Panc1 (cell line): Measurements from ENCODE around the gene PKP4. TPM values are rescaled to one million over a fixed set of nuclear protein-coding genes. Genes with fewer than 3 reads are reported as not detected.

ENCODE experiments used
- ATAC-seq: fragments of 200-7000 bp; cut with Tn5 transposase; 2 replicates; pipeline ENCODE4 v1.9.1; 2020; ENCODE audit warnings: mild to moderate bottlenecking, moderate library complexity
- BruUV-seq: library from RNA; stranded (reverse); fragments of 400-500 nt; replicated peaks from 2 replicates; lab custom pipeline; 2021; lab: Mats Ljungman, UMichigan
- CTCF ChIA-PET: fragments of 300-600 bp; sonication (Branson Sonifier 250); formaldehyde crosslinking; loops from one replicate; lab custom pipeline; 2022; ENCODE audit warnings: antibody characterized with exemption; lab: Charles Lee
- POLR2A ChIA-PET: fragments of 300-600 bp; sonication (Branson Sonifier 250); formaldehyde crosslinking; loops from one replicate; lab custom pipeline; 2022; ENCODE audit warnings: antibody characterized with exemption; lab: Charles Lee
- DNase-seq: peaks from one replicate; pipeline ENCODE4 v3.0.0-alpha.2; 2010; ENCODE audit warnings: low read depth, low spot score
- H3K27ac ChIP-seq: 2 replicates; pipeline ENCODE4 v1.5.1; 2011; ENCODE audit warnings: mild to moderate bottlenecking, low read length, inconsistent platforms
- H3K27me3 ChIP-seq: fragments of 200-500 bp; sonication (Bioruptor generic); 2 replicates; pipeline ENCODE4 v1.6.0; 2014; ENCODE audit warnings: low read length, inconsistent platforms; ENCODE audit not compliant: control insufficient read depth, insufficient read depth
- H3K36me3 ChIP-seq: fragments of 200-500 bp; sonication (Bioruptor generic); 2 replicates; pipeline ENCODE4 v1.5.1; 2014; ENCODE audit warnings: inconsistent platforms, mild to moderate bottlenecking, low read length, moderate library complexity; ENCODE audit not compliant: control insufficient read depth, insufficient read depth
- H3K4me1 ChIP-seq: 2 replicates; pipeline ENCODE4 v1.5.1; 2011; ENCODE audit warnings: inconsistent platforms, mild to moderate bottlenecking, low read length, moderate library complexity; ENCODE audit not compliant: control insufficient read depth, insufficient read depth
- H3K4me3 ChIP-seq, 2 experiments: 2 replicates each; pipeline ENCODE4 v1.5.1; 2011 to 2012; ENCODE audit warnings: low read depth in 2 of 2, low read length in 2 of 2, mild to moderate bottlenecking in 2 of 2, inconsistent platforms in 1 of 2, moderate library complexity in 1 of 2
- H3K9me3 ChIP-seq: fragments of 200-500 bp; sonication (Bioruptor generic); 2 replicates; pipeline ENCODE4 v1.5.1; 2014; ENCODE audit warnings: low read depth, mild to moderate bottlenecking, inconsistent platforms, low read length, moderate library complexity; ENCODE audit not compliant: control insufficient read depth, insufficient read depth
- POLR2AphosphoS5 ChIP-seq: IDR thresholded peaks from 2 replicates; pipeline ENCODE4 v1.6.1; 2012; ENCODE audit warnings: mild to moderate bottlenecking, low read depth, low read length, moderate library complexity
- SIN3A ChIP-seq: IDR thresholded peaks from 2 replicates; pipeline ENCODE4 v1.6.1; 2012; ENCODE audit warnings: low read depth, mild to moderate bottlenecking, low read length, moderate library complexity, borderline replicate concordance; ENCODE audit not compliant: insufficient read depth
- TCF7L2 ChIP-seq: IDR thresholded peaks from 2 replicates; pipeline ENCODE4 v1.6.1; 2011; ENCODE audit warnings: mild to moderate bottlenecking, low read depth, low read length, inconsistent platforms
- in situ Hi-C: cut with HindIII; loops from 2 replicates; pipeline ENCODE4 v1.10.0; 2016; ENCODE audit warnings: low sequenced_read_pairs, low pct_unique_long_range_greater_than_20kb
- intact Hi-C: fragments of 100-400 bp; cut with micrococcal nuclease; formaldehyde crosslinking; loops from one replicate; pipeline ENCODE4 v1.10.0; 2022; ENCODE audit not compliant: unreplicated experiment
- total RNA-seq: library from RNA; stranded (reverse); gene quantifications from one replicate; pipeline ENCODE4 v1.2.1, GENCODE V29; 2021; ENCODE audit not compliant: unreplicated experiment
- TF ChIP-seq, protein P1 (sequence below): fragments of 450-650 bp; IDR thresholded peaks from 2 replicates; pipeline ENCODE4 v1.5.1; 2017; ENCODE audit warnings: mild to moderate bottlenecking
- TF ChIP-seq, protein P2 (sequence below), 2 experiments: IDR thresholded peaks; 2 replicates each; pipeline ENCODE4 v1.6.1; 2011 to 2012; ENCODE audit warnings: low read depth in 2 of 2, control low read depth in 1 of 2, low read length in 1 of 2, mild to moderate bottlenecking in 1 of 2, moderate library complexity in 1 of 2; ENCODE audit not compliant: insufficient read depth in 1 of 2

PKP4 gene
- total RNA-seq, 1 experiment from 2014 or later: 81.7 TPM

DNA sequence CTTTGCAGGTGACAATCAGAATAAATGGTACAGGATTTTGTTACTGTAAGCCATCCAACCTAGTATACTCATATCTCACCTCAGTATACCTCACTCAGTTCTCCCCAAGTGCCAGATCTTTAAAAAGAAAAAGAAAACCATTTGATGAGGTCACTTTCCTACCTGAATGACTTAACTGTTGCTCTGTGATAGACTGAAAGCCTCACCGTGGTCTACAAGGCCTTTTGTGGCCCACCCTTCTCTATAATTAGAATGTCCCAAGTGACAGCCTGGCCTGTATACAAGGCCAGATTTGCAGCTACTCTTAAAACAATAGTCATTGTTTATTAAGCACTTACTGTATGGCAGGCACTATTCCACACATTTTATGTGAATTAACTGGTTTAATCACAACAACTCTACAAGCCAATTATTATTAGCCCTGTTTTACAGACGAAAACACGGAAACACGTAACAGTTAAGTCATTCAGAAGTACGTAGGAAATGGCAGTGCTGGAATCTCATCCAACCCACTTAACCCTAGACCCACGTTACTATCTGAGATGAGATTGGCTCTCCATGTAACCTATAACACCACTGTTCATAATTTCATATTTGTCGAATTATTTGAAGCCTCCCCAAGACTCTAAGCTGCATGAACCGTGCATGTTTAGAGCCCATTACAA lies 28.3 kb downstream of the PKP4 start:
- TF ChIP-seq SIN3A (no peak), POLR2AphosphoS5 (no peak), TCF7L2 (no peak)
- TF ChIP-seq, protein P1, sequence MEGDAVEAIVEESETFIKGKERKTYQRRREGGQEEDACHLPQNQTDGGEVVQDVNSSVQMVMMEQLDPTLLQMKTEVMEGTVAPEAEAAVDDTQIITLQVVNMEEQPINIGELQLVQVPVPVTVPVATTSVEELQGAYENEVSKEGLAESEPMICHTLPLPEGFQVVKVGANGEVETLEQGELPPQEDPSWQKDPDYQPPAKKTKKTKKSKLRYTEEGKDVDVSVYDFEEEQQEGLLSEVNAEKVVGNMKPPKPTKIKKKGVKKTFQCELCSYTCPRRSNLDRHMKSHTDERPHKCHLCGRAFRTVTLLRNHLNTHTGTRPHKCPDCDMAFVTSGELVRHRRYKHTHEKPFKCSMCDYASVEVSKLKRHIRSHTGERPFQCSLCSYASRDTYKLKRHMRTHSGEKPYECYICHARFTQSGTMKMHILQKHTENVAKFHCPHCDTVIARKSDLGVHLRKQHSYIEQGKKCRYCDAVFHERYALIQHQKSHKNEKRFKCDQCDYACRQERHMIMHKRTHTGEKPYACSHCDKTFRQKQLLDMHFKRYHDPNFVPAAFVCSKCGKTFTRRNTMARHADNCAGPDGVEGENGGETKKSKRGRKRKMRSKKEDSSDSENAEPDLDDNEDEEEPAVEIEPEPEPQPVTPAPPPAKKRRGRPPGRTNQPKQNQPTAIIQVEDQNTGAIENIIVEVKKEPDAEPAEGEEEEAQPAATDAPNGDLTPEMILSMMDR: no peak
- TF ChIP-seq, protein P2, sequence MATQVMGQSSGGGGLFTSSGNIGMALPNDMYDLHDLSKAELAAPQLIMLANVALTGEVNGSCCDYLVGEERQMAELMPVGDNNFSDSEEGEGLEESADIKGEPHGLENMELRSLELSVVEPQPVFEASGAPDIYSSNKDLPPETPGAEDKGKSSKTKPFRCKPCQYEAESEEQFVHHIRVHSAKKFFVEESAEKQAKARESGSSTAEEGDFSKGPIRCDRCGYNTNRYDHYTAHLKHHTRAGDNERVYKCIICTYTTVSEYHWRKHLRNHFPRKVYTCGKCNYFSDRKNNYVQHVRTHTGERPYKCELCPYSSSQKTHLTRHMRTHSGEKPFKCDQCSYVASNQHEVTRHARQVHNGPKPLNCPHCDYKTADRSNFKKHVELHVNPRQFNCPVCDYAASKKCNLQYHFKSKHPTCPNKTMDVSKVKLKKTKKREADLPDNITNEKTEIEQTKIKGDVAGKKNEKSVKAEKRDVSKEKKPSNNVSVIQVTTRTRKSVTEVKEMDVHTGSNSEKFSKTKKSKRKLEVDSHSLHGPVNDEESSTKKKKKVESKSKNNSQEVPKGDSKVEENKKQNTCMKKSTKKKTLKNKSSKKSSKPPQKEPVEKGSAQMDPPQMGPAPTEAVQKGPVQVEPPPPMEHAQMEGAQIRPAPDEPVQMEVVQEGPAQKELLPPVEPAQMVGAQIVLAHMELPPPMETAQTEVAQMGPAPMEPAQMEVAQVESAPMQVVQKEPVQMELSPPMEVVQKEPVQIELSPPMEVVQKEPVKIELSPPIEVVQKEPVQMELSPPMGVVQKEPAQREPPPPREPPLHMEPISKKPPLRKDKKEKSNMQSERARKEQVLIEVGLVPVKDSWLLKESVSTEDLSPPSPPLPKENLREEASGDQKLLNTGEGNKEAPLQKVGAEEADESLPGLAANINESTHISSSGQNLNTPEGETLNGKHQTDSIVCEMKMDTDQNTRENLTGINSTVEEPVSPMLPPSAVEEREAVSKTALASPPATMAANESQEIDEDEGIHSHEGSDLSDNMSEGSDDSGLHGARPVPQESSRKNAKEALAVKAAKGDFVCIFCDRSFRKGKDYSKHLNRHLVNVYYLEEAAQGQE (IDR thresholded peaks at IDR 0.05; ENCODE audit: insufficient read depth in 1 of 2, low read depth in 2 of 2, low read length in 1 of 2): no peak
- ChIA-PET POLR2A (interaction anchor here (0.5 to 0.7 kb wide), 2 partner anchors 16 to 704 kb away, joined by 3 to 5 read pairs; no protein-coding TSS in a partner anchor), CTCF (no interaction called here)
- Histone ChIP-seq H3K27ac (no peak overlapping the region), H3K4me1 (peaks cover 26% of the 10 kb centered on the region), H3K36me3 (no peaks in the 10 kb centered on the region), H3K4me3 (no peak overlapping the region), H3K27me3 (no peaks in the 10 kb centered on the region), H3K9me3 (no peaks in the 10 kb centered on the region)
- DNase-seq (no peak), ATAC-seq (no peak)
- no TSS peak for BruUV-seq
- intact Hi-C loops (no loop called here), in situ Hi-C loops (no loop called here)

DNA sequence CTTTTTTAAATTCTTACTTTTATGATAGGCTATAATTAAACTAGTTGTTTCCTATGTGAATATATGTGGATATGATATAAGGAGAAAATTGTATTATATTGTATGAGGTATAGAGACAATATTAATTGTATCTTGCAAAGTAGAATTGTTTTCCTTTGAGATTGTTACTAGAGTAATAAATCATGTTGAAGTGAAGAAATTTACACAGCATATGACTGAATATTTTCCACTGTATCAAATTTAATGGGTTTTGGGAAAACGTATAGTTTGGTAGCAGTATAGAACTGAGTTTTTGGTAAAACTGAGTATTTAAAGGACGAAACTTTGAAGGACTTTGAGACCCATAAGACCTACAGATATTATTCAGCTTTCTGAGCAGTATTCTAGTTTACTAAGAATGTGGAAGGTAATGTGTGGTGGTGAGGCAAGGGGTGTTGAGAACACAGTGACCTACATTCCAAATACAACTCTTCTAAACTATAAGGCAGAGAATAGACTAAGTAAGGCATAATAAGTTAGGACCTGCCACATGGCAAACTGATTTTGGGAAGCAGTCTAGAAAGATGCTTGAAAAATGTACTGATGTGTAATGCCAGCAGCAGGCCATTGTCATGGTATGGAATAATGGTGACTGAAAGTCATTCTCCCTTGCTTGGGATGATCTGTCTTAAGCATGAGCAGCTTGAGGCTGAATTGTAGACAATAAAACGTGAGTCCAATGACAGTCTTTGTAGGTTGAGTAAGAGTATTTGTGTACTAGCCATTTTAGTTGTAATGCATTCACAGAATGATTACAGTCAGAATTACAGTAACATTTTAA lies 29.6 kb downstream of the PKP4 start:
- Histone ChIP-seq H3K27ac (no peak overlapping the region), H3K36me3 (no peaks in the 10 kb centered on the region), H3K27me3 (no peaks in the 10 kb centered on the region), H3K4me1 (peaks cover 26% of the 10 kb centered on the region), H3K9me3 (no peaks in the 10 kb centered on the region), H3K4me3 (no peak overlapping the region)
- in situ Hi-C loops (no loop called here), intact Hi-C loops (no loop called here)
- ATAC-seq: peak; percentile 68
- ChIA-PET POLR2A (no interaction called here), CTCF (no interaction called here)
- no peak for DNase-seq
- BruUV-seq: no TSS peak
- TF ChIP-seq TCF7L2 (no peak), SIN3A (no peak), POLR2AphosphoS5 (no peak)
- TF ChIP-seq, protein P2 (IDR thresholded peaks at IDR 0.05; ENCODE audit: insufficient read depth in 1 of 2, low read depth in 2 of 2, low read length in 1 of 2): no peak
- TF ChIP-seq, protein P1: no peak
